ENCODE results near the gene DYNLL2. TPM values are rescaled to one million over a fixed set of nuclear protein-coding genes. Genes with fewer than 3 reads are reported as not detected.
"Not testable (repeated sequence)": the region's sequence is repeated elsewhere in the genome, so short reads cannot be mapped to it uniquely, and the experiment has no call there.

DYNLL2 gene
- total and polyA plus RNA-seq, 8 donors = 5.8 to 40.6 (median 21.2) TPM

DNA sequence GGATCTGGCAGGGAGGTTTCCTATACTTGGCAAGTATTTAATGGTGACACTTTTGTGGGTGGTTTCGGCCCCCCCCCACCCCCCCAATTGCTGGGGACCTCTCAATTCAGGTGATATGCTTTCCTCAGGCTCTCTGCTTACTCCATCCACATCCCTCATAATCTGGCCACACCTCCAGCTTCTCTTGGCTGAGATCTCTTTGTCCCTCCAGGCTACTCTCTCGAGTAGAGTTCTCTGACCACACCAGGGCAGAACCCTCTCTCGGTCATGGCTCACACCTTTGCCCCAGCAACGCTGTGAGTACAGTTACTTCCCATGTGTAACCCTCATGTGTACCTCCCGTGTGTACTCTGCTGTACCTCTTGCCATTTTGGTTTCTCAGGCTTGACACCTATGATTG, 42.1 kb upstream of the DYNLL2 start:
- no peak for TF ChIP-seq POLR2A (IDR thresholded peaks at IDR 0.05)
- TF ChIP-seq POLR2AphosphoS5 (IDR thresholded peaks at IDR 0.05) = no peak
- TF ChIP-seq, protein P1, sequence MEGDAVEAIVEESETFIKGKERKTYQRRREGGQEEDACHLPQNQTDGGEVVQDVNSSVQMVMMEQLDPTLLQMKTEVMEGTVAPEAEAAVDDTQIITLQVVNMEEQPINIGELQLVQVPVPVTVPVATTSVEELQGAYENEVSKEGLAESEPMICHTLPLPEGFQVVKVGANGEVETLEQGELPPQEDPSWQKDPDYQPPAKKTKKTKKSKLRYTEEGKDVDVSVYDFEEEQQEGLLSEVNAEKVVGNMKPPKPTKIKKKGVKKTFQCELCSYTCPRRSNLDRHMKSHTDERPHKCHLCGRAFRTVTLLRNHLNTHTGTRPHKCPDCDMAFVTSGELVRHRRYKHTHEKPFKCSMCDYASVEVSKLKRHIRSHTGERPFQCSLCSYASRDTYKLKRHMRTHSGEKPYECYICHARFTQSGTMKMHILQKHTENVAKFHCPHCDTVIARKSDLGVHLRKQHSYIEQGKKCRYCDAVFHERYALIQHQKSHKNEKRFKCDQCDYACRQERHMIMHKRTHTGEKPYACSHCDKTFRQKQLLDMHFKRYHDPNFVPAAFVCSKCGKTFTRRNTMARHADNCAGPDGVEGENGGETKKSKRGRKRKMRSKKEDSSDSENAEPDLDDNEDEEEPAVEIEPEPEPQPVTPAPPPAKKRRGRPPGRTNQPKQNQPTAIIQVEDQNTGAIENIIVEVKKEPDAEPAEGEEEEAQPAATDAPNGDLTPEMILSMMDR (IDR thresholded peaks at IDR 0.05) = no peak
- TF ChIP-seq EP300 (IDR thresholded peaks at IDR 0.05) = no peak
- Histone ChIP-seq H3K36me3 (no peaks in the 10 kb centered on the region), H3K4me1 (no peaks in the 10 kb centered on the region), H3K4me3 (no peak overlapping the region), H3K9me3 (no peaks in the 10 kb centered on the region), H3K27ac (no peak overlapping the region), H3K27me3 (peaks cover 0 to 41% (median 0%) of the 10 kb centered on the region in 3 donors)
- no peak for DNase-seq
- 41 to 58% (median 51%) methylated on average over 5 of the region's 5 CpGs for WGBS, 5 donors
- intact Hi-C loops (cut with DNase I; ENCODE audit: low total_unique reads) = no loop called here

DNA sequence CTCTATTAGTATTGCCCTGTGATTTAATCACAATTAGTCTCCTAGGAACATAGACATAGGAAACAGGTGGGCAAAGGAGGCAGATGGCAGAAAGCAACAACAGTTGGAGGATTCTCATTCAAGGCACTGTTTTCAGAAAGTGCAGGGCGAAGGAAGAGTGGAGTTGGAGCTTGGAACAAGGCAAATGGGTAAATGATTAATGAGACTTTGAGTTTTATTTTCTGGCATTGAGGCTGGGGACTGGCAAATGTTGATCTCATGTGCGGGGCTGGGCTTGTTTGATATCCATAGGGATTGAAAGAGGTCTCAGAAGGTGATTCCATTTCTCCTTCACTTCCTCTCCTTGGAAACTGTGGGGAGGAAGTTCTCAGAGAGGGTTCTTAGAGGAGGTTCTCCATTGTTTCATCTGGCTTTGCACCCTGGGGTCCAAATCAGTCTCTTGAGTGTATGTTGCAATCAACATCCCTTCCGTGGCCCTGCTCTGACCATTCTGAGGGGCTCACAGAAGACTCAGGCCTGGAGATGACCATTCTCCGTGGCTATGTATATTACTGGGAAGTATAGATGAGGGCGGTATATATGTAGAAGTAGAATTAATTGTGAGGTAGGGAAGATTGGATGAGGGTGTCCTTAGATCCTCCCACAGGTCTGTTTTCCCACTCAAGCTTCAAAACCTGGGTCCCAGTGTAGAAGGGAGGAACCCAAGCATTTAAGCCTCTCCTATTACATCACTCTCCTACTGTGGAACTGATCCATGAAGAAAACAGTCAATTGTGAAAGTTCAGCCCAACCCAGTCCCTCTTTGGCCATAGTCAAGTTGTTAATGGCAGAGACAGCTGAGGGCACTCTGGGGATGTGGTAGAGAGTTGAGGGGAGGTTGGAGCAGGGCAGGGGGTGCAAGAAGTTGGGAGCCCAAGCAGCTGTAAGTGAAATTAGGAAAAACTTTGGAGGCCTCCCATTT, 39.7 kb upstream of the DYNLL2 start:
- TF ChIP-seq EP300 (IDR thresholded peaks at IDR 0.05) (no peak), POLR2A (IDR thresholded peaks at IDR 0.05) (no peak), POLR2AphosphoS5 (IDR thresholded peaks at IDR 0.05) (no peak)
- TF ChIP-seq, protein P1 (IDR thresholded peaks at IDR 0.05) = no peak
- no peaks in the 10 kb centered on the region for H3K36me3 ChIP-seq
- peaks cover 0 to 37% (median 0%) of the 10 kb centered on the region in 3 donors for H3K27me3 ChIP-seq
- intact Hi-C loops (cut with DNase I; ENCODE audit: low total_unique reads) = no loop called here
- 58 to 81% (median 72%) methylated on average over 5 of the region's 5 CpGs for WGBS, 5 donors
- no peaks in the 10 kb centered on the region for H3K4me1 ChIP-seq
- no peak overlapping the region for H3K4me3 ChIP-seq
- no peak overlapping the region for H3K27ac ChIP-seq
- DNase-seq = no peak
- no peaks in the 10 kb centered on the region for H3K9me3 ChIP-seq

DNA sequence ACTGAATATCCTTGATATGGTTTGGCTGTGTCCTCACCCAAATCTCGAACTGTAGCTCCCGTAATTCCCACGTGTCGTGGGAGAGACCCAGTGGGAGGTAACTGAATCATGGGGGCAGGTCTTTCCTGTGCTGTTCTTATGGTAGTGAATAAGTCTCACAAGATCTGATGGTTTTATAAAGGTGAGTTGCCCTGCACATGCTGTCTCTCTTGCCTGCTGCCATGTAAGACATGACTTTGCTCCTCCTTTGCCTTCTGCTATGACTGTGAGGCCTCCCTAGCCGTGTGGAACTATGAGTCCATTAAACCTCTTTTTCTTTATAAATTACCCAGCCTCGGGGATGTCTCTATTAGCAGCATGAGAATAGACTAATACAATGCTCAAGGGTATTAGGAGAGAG, 39.0 kb upstream of the DYNLL2 start:
- H3K4me1 ChIP-seq; H3K4me3 ChIP-seq; intact Hi-C loops (cut with DNase I; ENCODE audit: low total_unique reads); H3K36me3 ChIP-seq; H3K27ac ChIP-seq; DNase-seq; H3K9me3 ChIP-seq: not testable (repeated sequence)
- 81 to 95% (median 89%) methylated on average over 6 of the region's 6 CpGs for WGBS, 5 donors
- H3K27me3 ChIP-seq = peaks cover 0 to 37% (median 0%) of the 10 kb centered on the region in 3 donors

DNA sequence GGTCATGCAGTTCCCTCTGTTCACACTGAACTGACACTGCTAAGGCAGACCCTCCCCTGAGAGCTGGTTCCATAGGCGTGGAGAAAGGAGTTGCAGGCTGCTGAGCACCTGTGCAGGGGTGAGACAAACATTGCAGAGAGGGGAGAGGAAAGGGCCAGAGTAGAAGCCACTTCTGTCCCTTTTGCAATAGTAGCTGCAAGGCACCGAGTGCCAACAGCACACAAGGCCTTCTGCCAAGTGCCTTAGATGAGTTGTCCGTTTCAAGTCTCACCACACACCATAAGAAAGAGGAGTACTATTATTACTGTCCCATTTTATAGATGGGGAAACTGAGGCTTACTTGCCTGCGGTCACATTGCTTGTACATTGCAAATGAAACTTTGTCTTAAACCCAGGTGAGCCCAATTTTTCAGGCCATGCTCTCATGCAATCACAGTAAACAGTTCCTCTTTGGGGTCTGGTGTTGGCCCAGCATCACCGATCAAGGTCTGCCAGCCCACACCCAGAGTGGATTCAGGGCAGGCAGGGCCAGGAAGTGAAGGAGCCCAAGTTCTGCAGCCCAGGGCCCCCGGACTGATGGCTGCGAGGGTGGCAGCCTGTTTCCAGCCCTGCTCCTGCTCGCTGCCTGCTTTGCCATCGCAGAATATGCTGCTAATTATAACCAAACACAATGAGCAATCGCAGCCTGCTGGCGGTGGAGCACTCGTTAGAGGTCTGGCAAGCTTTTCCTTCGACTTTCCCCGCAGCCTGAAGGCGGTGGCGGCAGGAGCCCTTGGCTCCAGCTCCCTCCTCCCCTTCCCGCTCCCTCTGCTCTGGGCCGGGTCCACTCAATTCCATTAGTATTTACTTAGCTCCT, 36.8 kb upstream of the DYNLL2 start:
- Histone ChIP-seq H3K4me3 (no peak overlapping the region), H3K4me1 (no peaks in the 10 kb centered on the region), H3K27me3 (peaks cover 0 to 25% (median 0%) of the 10 kb centered on the region in 3 donors), H3K27ac (no peak overlapping the region), H3K36me3 (no peaks in the 10 kb centered on the region), H3K9me3 (no peaks in the 10 kb centered on the region)
- 53 to 64% (median 57%) methylated on average over 17 to 18 of the region's 18 CpGs for WGBS, 5 donors
- DNase-seq = peak in 1 of 2 donors; percentile 37
- intact Hi-C loops (cut with DNase I; ENCODE audit: low total_unique reads) = no loop called here
- TF ChIP-seq, protein P1 (IDR thresholded peaks at IDR 0.05) = no peak
- no peak for TF ChIP-seq POLR2A (IDR thresholded peaks at IDR 0.05)
- no peak for TF ChIP-seq EP300 (IDR thresholded peaks at IDR 0.05)
- no peak for TF ChIP-seq POLR2AphosphoS5 (IDR thresholded peaks at IDR 0.05)
